ENCODE data around the gene SERPINE3.

DNA sequence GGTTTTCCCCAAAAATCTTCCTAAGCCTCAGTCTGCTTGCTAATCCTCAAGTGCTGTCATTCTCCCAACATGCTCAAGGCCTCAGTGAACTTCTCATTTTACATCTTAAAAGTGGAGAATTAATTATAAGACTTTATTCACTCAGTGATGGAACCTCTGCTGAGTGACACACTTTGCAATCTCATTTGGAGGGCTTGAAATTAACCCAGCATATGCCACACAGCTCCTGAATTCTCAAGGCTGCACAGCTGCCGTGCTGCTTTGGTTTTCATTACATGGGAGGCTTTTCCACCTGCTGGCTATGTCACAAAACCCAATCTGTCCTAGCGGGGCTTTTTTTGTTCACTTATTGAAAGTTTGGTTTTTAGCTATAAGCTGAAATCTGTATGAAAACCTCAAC is 28.3 kb upstream of the SERPINE3 start:
- TF ChIP-seq, protein P1, sequence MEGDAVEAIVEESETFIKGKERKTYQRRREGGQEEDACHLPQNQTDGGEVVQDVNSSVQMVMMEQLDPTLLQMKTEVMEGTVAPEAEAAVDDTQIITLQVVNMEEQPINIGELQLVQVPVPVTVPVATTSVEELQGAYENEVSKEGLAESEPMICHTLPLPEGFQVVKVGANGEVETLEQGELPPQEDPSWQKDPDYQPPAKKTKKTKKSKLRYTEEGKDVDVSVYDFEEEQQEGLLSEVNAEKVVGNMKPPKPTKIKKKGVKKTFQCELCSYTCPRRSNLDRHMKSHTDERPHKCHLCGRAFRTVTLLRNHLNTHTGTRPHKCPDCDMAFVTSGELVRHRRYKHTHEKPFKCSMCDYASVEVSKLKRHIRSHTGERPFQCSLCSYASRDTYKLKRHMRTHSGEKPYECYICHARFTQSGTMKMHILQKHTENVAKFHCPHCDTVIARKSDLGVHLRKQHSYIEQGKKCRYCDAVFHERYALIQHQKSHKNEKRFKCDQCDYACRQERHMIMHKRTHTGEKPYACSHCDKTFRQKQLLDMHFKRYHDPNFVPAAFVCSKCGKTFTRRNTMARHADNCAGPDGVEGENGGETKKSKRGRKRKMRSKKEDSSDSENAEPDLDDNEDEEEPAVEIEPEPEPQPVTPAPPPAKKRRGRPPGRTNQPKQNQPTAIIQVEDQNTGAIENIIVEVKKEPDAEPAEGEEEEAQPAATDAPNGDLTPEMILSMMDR (conservative IDR thresholded peaks at IDR 0.05 in 1 of 2, IDR thresholded peaks at IDR 0.05 in 1 of 2; ENCODE audit: low read depth in 1 of 2, low read length in 2 of 2): no peak
- no peak for TF ChIP-seq EZH2 (IDR thresholded peaks at IDR 0.05; ENCODE audit: low read length, missing control alignments)
